ENCODE measurements around the gene IFT22.

GRCh38 chr7:101333912-101334311 is 12.3 kb upstream of the IFT22 start:
- TF ChIP-seq CTCF (IDR thresholded peaks at IDR 0.05; ENCODE audit: low read depth, low read length, missing input control) (no peak), EGR1 (IDR thresholded peaks at IDR 0.05; ENCODE audit: low read depth in 2 of 2) (no peak), RXRA (IDR thresholded peaks at IDR 0.05) (no peak), TAF1 (conservative IDR thresholded peaks at IDR 0.05) (no peak), RAD21 (IDR thresholded peaks at IDR 0.05) (no peak), ATF3 (IDR thresholded peaks at IDR 0.05) (no peak), JUND (IDR thresholded peaks at IDR 0.05) (no peak), GABPA (IDR thresholded peaks at IDR 0.05 in 1 of 2, conservative IDR thresholded peaks at IDR 0.05 in 1 of 2) (no peak), REST (IDR thresholded peaks at IDR 0.05) (no peak), ZBTB33 (IDR thresholded peaks at IDR 0.05) (no peak)
- TF ChIP-seq, protein P1, sequence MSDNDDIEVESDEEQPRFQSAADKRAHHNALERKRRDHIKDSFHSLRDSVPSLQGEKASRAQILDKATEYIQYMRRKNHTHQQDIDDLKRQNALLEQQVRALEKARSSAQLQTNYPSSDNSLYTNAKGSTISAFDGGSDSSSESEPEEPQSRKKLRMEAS (IDR thresholded peaks at IDR 0.05) = no peak
